ENCODE data around the gene PCID2.

Gene PCID2

DNA sequence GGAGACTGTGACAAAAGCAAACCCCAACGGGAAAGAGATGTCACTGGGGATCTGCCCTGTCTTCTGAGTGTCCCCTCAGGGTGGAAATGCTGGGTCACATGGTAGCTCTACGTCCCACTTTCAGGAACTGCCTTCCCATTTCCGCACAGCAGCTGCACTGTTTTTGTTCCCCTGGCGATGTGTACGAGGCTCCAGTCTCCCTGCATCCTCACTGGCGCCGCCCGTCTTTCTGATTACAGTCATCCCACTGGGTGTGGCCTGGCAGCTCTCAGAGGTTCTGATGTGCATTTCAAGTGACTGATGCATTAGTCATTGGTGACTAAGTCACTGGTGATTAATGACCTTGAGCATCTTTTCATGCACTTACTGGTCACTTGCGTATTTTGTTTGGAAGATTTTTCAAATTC is 21.2 kb downstream of the PCID2 start:
- DNase-seq (ENCODE audit: low spot score), result peak; percentile 73

DNA sequence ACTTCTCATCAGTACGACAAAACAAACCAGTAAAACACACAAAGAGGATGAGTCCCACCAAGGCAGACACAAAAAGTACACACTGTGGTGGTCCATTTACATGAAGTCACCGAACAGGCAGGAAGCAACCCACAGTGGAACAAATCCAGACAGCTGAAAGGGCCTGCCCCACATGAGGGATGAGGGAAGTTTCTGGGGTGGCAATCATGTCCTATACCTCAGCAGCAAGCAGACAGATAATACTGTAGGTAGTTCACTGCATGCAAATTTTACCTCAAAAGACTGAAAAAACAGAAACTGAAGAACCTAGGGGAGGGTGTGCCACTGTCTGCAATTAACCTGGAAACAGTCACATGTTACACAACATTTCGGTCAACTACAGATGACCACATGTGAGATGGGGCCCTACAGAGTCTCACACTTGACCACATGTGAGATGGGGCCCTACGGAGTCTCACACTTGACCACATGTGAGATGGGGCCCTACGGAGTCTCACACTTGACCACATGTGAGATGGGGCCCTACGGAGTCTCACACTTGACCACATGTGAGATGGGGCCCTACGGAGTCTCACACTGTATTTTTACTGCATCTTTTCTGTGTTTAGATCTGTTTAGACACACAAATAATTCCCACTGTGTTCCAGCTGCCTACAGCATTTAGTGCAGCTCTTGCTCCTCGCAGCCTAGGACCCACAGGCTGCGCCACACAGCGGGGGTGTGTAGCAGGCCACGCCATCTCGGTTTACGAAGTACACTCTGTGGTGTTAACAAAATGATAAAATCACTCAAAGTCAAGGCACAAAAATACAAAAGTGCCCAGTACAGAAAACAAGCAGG is 22.2 kb downstream of the PCID2 start:
- DNase-seq (ENCODE audit: low spot score), result no peak

DNA sequence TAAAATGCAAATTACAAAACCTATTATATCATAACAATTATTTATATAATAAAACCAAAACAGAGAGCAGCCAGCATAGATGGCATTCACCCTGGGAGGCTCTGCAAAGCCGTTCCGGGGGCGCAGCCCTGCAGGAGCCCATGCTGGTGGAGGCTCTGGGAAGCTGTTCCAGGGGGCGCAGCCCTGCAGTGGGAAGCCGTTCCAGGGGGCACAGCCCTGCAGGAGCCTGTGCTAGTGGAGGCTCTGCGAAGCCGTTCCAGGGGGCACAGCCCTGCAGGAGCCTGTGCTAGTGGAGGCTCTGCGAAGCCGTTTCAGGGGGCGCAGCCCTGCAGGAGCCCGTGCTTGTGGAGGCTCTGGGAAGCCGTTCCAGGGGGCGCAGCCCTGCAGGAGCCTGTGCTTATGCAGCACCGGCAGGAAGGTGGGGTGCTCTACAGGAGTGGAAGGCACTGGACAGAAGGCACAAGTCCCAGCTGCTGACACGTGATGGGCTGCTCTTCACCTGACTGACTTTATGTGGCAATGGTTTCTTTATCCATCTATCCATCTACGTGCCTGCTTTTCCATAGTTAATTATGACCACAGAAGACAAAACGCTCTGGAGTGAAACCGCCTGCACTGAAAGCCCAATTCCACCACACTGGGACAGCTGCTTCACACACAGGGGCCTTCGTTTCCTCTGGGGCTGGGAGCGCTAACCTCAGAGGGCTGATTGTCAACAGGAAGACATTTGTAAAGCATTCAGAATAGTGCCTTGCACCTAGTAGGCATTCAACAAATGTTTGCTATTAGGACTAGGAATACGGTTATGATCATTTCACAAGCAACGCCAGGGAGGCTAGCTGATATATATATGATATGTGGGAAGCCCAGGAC is 23.7 kb downstream of the PCID2 start:
- DNase-seq (ENCODE audit: low spot score), result no peak

DNA sequence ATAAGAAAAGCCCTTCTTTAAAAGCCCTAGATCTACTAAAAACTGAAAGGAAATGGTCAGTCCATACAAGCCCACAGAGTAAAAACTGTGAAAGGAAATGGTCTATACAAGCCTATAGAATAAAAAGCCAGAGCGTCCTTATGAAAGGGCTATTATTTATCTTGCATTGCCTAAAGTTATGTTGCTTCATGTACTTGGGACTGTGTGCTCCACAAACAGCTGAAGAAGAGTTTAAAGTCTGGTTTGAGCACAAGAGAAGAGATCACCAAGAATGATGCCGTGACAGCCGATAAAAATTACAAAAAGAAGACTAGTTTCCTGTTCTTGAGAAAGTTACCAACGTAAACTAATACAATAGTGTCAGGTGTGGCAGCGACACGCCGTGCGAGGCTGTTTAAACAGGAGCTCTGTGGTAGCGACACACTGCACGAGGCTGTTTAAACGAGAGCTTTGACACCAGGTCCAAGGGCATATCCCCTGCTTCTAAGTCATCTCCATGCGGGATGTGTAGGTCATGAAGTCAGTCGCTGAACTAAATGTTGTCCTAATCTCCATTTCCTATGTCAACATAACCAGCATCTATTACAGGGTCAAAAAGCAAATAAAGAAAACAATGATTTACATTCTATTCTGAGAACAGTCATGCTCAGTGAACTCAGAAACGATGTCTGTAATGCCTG is 24.9 kb downstream of the PCID2 start:
- DNase-seq (ENCODE audit: low spot score), result peak; percentile 12

DNA sequence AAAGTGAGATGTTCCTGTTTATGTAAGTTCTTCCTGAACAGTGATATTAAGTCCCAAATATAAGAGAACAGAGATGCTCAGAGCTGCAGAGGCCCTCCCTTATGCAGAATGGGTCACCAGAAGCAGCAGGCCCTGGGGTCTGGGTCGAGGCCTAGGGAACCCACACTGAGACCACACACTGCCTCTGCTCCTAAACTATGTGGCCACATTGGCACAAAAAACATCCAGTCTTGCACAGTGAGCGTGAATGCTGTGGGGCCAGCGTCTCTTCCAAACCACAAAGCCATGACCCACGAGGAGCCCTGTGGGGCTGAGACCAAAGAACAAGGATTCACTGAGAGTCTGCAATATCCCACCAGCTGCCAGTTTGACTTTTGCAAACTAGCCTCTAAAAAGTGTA is 26.4 kb downstream of the PCID2 start:
- no peak for DNase-seq (ENCODE audit: low spot score)

DNA sequence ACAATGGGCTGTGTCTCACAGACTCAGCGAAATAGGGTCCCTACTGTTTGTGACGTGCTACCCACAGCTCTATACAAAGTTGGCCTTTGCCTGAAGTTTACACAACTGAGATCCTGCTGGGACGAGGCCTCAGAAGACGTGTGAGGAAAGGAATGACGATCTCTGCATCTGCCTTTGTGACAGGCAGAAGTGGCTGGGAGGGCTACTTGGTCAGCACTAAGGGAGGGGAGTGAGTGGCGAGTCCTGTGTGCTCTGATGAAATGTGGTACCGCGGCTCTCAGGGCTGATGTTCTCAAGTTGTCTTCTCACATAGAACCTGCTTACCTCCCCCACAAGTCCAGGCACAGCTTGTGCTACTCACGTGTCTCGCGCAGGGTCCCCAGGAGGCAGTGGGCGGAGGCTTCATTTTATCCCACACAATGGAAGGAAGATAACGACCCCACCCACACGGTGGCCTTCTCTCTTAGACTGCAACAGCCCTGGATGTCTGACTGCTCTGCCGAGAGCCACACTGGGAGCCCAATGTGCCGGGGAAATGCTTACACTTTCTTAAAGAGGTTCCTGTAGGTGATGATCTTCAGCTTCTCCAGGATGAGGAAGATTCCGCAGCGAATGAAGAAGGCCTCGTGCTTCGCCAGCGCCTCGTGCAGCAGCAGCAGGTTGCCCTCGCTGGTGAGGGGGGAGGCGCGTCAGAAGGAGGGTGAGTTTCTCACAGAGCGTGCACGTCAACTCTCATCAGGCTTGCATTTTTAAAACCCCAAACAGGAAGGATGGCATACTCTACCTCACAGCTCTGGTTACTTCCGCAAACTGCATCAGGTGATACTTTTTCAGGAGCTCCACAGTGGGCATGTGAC is 28.9 kb downstream of the PCID2 start:
- DNase-seq (ENCODE audit: low spot score), result no peak

DNA sequence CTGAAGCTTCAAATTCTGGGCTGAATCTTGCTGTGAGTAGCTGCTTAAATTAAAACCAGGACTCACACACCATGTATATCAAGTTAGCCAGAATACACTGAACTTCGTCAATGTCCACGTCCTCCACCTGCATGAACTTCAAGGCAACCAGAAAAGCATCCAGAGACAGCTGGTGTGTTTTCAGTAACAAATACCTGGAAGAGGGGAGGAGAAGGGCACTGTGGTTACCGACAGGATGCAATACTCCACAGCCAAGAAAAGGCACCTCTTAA is 29.6 kb downstream of the PCID2 start:
- DNase-seq (ENCODE audit: low spot score), result no peak

DNA sequence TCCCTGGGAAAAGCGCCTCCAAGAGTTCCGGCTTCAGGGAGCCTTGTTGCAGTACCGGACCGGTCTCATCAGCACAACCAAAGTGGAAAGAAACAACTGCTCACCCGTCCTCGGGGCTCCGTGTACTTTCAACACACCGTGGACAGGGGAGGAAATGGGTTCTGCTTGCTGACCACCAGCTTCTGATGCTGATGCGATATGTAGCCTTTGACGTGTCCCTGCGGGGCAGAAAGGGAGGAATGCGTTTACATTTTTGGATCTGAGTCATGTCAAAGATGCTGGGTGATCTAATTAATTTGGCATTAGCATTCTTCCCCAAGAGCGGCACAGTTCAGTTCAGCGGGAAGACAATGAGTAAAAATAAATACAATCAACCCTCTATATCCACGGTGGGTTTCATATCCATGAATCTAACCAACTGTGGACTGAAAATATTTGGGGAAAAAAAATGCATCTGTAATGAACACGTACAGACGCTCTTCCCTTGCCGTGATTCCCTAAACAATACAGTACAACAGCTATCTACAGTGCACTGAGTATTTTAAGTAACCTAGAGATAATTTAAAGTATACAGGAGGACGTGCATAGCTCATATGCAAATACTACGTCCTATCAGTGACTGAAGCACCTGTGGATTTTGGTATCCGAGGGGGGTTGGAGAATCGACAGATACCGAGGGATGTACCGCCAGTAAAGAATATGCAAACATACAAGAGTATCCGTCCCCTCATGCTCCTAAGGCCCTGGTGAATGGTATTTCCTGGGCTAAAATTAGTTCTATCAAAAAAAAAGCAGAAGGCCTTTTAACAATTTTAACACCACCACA is 30.2 kb downstream of the PCID2 start:
- no peak for DNase-seq (ENCODE audit: low spot score)

DNA sequence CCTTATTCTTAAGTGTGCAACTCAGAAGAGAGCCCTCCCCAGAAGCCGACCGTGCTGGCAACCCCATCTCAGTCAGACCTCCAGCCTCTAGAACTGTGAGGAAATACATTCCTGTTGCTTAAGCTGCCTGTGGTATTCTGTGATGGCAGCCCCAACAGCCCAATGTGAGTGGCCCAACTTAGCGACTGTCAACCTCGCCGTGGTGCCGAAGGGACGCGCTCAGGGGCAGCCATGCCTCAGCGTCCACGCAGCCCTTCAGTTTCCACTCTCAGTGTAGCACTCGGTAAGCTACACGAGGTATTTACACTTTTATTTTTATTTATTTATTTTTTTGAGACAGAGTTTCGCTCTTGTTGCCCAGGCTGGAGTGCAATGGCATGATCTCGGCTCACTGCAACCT is 31.6 kb downstream of the PCID2 start:
- no peak for DNase-seq (ENCODE audit: low spot score)

DNA sequence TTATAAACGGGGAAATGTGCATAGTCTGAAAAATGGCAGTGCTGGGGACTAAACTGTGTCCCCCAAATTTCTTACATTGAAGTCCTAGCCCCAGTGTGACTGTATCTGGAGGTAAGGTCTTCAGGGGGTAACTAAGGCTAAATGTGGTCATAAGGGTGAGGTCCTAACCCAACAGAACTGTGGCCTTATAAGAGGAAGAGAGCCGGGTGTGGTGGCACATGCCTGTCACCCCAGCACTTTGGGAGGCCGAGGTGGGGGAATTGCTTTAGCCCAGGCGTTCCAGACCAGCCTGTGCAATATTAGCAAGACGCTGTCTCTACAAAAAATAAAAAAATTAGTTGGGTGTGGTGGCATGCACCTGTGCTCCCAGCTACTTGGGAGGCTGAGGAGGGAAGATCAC is 32.2 kb downstream of the PCID2 start:
- no peak for DNase-seq (ENCODE audit: low spot score)

DNA sequence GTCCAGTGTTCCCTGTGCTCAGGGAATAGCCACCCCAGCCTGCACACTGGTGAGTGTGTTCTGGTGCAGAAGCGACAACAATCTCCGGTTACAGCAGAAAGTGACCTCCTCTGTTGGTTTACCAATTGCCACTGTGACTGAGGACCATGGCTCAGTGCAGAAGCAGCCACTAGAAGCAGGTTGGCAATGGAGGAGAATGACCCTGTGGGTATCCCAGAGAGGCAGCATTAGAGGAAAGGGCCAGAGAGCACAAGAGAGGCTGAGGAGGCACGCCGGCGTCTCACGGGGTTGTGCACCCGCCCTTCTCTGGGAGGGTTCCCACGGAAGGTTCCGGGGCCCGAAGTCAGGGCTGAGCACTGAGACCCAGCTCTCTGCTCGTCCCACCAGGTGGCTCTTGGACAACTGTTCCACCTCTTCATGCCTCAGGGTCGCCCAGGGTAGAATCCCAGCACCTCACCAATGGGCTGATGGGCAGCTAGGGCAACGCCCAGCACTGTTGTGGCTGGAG is 36.0 kb downstream of the PCID2 start:
- DNase-seq (ENCODE audit: low spot score), result no peak

DNA sequence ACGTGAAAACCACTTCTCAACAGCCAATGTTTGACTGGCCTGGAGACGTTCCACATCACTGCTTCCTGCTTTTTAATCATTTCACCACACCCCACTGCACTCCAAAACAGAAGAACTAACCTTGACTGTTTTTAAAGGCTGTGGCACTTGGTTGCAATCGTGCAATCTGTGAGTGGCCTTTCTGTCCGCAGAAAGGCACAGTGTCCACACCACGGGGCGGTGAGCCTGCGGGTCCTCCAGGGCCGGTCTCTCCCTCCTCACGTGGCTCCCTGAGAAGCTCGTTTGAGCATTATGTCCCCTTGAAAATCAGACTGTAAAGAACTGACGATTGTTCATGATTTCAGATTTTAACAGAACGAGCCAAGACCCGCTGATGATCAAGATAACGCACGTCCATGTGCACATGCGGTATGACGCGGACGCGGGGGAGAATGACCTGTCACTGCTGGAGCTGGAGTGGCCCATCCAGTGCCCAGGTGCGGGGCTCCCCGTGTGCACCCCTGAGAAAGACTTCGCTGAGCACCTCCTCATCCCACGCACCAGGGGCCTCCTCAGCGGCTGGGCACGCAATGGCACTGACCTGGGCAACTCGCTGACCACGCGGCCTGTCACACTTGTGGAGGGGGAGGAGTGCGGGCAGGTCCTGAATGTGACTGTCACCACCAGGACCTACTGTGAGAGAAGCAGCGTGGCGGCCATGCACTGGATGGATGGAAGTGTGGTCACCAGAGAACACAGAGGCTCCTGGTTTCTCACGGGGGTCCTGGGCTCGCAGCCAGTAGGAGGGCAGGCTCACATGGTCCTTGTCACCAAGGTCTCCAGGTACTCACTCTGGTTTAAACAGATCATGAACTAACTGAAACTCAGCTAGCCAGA is 37.0 kb downstream of the PCID2 start:
- DNase-seq (ENCODE audit: low spot score), result no peak

DNA sequence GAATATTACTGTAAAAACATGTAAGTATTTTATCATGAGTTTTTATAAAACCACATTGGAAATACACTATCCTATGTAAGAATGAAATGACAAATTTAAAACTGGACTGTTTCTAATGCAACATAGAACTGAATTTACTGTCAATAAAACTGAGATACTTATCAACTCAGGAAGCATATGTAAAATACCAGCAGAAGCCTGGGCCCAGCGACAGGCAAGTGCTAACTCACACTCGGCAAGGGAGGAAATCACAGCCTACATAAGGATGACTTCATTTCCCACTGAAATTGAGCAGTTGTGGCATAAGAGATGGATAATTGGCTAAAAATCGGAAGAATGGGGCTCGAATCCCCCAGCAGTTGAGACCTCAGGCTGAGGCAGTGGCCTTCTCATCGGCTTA is 38.0 kb downstream of the PCID2 start:
- no peak for DNase-seq (ENCODE audit: low spot score)

DNA sequence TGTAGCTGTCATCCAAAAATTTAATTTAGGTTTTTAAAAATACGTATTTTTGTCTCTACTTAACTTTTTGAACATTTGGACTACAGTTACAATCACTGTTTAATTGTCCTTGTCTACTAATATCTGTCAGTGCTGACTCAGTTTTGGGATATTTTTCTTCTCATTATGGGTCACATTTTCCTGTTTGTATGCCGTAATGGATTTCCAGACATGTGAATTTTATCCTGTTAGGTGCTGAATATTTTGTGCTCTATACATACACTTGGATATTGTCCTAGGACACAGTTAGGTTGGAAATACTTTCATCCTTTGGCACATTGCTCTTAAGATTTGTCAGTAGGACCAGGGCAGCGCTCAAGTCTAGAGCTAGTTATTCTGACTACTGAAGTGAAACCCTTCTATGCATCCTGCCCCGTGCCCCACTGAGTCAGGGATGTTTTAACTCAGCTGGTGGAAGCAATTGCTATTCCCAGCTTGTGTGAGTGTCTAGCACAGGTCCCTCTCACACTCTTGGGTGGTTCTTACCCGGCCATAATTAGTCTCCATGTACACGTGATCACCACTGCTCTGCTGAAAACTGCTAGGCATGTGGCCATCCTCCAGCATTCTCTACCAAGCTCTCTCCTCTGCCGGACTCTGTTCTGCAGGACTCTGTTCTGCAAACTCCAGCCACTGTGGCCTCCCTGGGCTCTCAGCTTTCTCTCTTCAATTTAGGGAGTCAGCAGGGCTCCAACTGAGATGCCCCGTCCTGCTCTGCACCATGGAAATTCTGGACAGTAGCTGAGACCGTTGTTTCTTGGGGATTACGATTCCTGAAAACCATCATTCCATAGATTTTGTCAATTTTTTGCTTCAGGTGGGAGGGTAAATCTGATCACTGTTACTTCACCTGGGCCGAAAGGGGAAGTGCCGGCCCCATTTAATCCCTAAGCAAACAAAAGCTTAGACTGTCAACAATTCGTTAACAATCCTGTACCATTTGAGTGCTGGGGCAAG is 38.9 kb downstream of the PCID2 start:
- no peak for DNase-seq (ENCODE audit: low spot score)

DNA sequence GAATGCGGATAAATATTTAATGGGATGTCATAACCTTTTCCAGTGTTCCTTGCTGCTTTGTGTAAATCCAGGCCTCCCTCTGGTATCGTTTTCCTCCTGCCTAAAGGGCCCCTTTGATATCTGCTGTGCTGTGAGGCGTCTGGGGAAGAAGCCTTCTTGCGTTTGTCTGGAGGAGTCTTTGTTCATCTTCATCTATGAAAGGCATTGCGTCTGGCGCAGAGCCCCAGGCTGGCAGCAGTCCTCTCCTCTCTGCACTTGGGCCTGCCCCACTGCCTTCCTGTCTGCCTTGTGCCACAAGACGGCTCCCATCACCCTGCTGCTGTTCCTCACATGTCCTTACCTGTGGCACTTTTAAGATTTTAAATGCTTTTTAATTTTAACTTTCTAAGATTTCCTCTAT is 40.3 kb downstream of the PCID2 start:
- no peak for DNase-seq (ENCODE audit: low spot score)

DNA sequence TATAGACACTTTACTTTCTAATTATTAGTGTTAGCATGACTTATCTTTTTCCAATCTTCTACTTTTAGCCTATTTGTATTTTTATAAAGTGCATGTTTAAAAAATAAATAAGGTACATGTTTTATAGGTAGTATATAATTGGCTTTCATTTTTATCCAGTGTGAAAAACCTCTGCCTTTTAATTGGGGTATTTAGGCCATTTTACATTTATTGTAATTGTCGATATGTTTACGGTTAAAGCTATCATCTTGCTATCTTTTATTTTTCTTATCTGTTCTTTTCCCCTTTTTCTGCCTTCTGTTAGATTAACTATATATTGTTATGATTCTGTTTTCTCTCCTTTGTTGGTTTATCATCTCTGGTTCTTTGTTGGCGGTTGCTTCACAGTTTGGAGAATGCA is 40.9 kb downstream of the PCID2 start:
- no peak for DNase-seq (ENCODE audit: low spot score)

DNA sequence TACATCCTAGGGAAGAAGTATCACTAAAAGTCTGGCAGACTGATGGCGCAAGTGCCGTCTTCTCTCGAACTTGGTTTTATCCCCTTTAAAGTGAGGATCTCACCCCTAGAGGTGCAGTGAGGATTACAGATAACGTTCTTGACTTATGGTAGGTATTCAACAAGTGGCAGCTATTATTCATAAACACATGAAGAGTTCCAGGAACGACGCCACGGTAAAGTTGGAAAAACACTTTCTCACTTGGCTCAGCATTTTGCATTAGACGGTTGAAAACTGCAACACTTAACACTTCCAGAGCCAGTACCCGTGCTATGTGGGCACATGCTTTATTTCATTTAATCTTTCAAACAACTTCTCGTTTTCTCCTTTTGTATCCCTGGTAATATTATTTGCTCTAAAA is 41.3 kb downstream of the PCID2 start:
- no peak for DNase-seq (ENCODE audit: low spot score)

DNA sequence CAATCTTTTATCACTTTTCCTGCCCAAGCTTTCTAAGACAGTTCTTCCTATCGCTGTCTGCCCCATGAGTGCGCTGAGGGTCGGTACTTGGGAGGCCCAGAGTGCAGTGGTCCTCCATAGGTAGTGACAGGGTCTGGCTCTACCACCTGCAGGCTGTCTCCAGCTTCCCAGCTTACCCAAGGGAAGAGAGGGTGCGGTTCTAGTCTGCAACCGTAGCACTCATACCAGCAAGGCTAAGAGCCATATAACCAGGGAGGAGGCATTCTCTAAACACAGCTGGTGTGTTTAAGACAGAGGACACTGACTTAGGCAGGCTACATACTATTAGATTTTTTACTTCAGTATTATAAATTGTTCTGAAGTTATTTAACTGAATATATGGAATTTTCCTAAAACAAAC is 41.8 kb downstream of the PCID2 start:
- no peak for DNase-seq (ENCODE audit: low spot score)

DNA sequence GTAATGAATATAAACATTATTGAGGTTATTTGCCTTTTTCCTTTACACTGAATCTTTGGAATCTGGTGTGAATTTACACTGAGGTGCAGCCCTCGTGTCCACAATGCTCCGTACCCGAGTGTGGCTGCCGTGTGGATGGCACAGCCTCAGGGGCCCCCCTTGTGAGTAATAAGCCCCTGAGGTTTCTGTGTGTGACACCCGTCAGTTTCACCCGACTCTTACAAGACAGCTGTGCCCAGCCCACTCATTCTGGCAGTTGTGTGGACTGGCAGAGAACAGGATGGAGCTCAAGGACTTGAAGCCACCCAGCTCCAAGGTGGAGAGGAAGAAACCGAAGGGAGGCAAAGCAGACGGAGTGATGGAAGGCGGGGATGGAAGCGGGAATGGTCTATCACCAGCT is 42.2 kb downstream of the PCID2 start:
- DNase-seq (ENCODE audit: low spot score), result no peak
